ENCODE measurements around the gene CTAGE9.

The CTAGE9 gene

DNA sequence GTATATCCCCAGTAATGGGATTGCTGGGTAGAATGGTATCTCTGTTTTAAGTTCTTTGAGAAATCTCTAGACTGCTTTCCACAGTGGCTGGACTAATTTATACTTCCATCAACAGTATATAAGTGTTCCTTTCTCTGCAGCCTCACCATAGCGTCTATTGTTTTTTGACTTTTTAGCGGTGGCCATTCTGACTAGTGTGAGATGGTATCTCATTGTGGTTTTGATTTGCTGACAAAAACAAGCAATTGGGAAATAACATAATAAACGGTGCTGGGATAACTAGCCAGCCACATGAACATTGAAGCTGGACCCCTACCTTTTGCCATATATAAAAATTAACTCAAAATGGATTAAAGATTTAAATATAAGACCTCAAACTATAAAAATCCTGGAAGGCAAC is 23.8 kb downstream of the CTAGE9 start (continued):
- TF ChIP-seq CSDC2 (CRISPR knock-in tag; IDR thresholded peaks at IDR 0.05) (no peak), SNAI2 (CRISPR knock-in tag; IDR thresholded peaks at IDR 0.05) (no peak), ZNF70 (CRISPR knock-in tag; IDR thresholded peaks at IDR 0.05) (no peak), BACH2 (CRISPR knock-in tag; IDR thresholded peaks at IDR 0.05; ENCODE audit: borderline replicate concordance) (no peak)
- TF ChIP-seq, protein P1, sequence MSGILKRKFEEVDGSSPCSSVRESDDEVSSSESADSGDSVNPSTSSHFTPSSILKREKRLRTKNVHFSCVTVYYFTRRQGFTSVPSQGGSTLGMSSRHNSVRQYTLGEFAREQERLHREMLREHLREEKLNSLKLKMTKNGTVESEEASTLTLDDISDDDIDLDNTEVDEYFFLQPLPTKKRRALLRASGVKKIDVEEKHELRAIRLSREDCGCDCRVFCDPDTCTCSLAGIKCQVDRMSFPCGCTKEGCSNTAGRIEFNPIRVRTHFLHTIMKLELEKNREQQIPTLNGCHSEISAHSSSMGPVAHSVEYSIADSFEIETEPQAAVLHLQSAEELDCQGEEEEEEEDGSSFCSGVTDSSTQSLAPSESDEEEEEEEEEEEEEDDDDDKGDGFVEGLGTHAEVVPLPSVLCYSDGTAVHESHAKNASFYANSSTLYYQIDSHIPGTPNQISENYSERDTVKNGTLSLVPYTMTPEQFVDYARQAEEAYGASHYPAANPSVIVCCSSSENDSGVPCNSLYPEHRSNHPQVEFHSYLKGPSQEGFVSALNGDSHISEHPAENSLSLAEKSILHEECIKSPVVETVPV (CRISPR knock-in tag; IDR thresholded peaks at IDR 0.05), result no peak

DNA sequence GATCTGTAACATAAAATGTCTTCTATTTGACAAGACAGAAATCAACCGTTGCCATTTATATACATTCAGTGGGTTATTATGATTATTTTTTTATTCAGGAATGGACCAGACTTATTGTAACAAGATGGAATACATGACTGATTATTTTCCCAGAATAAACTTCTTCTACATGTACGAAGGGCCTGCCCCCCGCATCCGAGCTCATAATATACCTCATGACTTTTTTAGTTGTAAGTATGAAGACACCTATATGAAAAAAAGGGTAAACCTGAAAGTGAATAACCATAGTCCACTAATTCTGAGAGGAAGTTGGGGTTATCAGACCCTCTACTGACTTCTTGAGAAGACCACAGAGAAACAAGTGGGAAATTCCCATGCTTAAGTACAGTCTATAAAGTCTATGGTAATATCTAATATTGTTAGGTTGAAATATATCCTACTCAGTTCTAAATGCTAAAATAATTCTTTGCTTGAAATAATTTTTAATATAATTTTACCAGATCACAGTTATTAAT is 25.5 kb downstream of the CTAGE9 start:
- TF ChIP-seq GLIS3 (CRISPR knock-in tag; IDR thresholded peaks at IDR 0.05) (no peak), ZFP30 (CRISPR knock-in tag; IDR thresholded peaks at IDR 0.05) (no peak), OSR1 (CRISPR knock-in tag; IDR thresholded peaks at IDR 0.05) (no peak), ZC3H10 (CRISPR knock-in tag; IDR thresholded peaks at IDR 0.05) (no peak), ZNF565 (CRISPR knock-in tag; conservative IDR thresholded peaks at IDR 0.05; ENCODE audit: low read depth) (no peak), ZFP3 (CRISPR knock-in tag; IDR thresholded peaks at IDR 0.05) (no peak), ZNF70 (CRISPR knock-in tag; IDR thresholded peaks at IDR 0.05) (no peak), TOX (CRISPR knock-in tag; IDR thresholded peaks at IDR 0.05; ENCODE audit: borderline replicate concordance) (no peak)
- TF ChIP-seq, protein P1 (CRISPR knock-in tag; IDR thresholded peaks at IDR 0.05), result no peak

DNA sequence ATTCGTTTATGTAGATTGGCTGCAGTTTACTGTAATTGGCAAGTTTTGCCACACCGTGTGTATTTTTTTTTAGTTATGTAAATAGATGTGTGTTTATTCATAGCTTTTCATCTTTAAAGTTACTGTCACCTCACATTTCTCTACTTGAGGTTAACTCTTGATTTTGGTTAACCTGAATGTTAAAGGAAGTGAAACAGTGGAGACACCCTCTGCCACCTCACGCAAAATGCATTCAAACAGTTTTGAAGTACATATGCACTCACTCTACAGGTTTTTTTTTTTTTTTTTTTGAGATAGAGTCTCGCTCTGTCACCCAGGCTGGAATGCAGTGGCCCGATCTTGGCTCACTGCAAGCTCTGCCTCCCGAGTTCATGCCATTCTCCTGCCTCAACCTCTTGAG is 27.3 kb downstream of the CTAGE9 start:
- ATAC-seq, result no peak
- TF ChIP-seq ZNF70 (CRISPR knock-in tag; IDR thresholded peaks at IDR 0.05) (no peak), CSDC2 (CRISPR knock-in tag; IDR thresholded peaks at IDR 0.05) (no peak), RARB (CRISPR knock-in tag; IDR thresholded peaks at IDR 0.05) (no peak), SNAI2 (CRISPR knock-in tag; IDR thresholded peaks at IDR 0.05) (no peak), ISL1 (CRISPR knock-in tag; IDR thresholded peaks at IDR 0.05) (no peak), ZC3H10 (CRISPR knock-in tag; IDR thresholded peaks at IDR 0.05) (no peak), PPARA (CRISPR knock-in tag; IDR thresholded peaks at IDR 0.05; ENCODE audit: borderline replicate concordance) (no peak), OSR1 (CRISPR knock-in tag; IDR thresholded peaks at IDR 0.05) (no peak), TOX (CRISPR knock-in tag; IDR thresholded peaks at IDR 0.05; ENCODE audit: borderline replicate concordance) (no peak), GLIS3 (CRISPR knock-in tag; IDR thresholded peaks at IDR 0.05) (no peak), ESRRG (CRISPR knock-in tag; IDR thresholded peaks at IDR 0.05) (no peak), ZNF8 (CRISPR knock-in tag; IDR thresholded peaks at IDR 0.05) (no peak)
- TF ChIP-seq, protein P2, sequence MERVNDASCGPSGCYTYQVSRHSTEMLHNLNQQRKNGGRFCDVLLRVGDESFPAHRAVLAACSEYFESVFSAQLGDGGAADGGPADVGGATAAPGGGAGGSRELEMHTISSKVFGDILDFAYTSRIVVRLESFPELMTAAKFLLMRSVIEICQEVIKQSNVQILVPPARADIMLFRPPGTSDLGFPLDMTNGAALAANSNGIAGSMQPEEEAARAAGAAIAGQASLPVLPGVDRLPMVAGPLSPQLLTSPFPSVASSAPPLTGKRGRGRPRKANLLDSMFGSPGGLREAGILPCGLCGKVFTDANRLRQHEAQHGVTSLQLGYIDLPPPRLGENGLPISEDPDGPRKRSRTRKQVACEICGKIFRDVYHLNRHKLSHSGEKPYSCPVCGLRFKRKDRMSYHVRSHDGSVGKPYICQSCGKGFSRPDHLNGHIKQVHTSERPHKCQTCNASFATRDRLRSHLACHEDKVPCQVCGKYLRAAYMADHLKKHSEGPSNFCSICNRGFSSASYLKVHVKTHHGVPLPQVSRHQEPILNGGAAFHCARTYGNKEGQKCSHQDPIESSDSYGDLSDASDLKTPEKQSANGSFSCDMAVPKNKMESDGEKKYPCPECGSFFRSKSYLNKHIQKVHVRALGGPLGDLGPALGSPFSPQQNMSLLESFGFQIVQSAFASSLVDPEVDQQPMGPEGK (CRISPR knock-in tag; IDR thresholded peaks at IDR 0.05; ENCODE audit: borderline replicate concordance), result no peak
- TF ChIP-seq, protein P1 (CRISPR knock-in tag; IDR thresholded peaks at IDR 0.05), result no peak
- TF ChIP-seq, protein P3, sequence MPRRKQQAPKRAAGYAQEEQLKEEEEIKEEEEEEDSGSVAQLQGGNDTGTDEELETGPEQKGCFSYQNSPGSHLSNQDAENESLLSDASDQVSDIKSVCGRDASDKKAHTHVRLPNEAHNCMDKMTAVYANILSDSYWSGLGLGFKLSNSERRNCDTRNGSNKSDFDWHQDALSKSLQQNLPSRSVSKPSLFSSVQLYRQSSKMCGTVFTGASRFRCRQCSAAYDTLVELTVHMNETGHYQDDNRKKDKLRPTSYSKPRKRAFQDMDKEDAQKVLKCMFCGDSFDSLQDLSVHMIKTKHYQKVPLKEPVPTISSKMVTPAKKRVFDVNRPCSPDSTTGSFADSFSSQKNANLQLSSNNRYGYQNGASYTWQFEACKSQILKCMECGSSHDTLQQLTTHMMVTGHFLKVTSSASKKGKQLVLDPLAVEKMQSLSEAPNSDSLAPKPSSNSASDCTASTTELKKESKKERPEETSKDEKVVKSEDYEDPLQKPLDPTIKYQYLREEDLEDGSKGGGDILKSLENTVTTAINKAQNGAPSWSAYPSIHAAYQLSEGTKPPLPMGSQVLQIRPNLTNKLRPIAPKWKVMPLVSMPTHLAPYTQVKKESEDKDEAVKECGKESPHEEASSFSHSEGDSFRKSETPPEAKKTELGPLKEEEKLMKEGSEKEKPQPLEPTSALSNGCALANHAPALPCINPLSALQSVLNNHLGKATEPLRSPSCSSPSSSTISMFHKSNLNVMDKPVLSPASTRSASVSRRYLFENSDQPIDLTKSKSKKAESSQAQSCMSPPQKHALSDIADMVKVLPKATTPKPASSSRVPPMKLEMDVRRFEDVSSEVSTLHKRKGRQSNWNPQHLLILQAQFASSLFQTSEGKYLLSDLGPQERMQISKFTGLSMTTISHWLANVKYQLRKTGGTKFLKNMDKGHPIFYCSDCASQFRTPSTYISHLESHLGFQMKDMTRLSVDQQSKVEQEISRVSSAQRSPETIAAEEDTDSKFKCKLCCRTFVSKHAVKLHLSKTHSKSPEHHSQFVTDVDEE (CRISPR knock-in tag; IDR thresholded peaks at IDR 0.05), result no peak
- TF ChIP-seq, protein P4, sequence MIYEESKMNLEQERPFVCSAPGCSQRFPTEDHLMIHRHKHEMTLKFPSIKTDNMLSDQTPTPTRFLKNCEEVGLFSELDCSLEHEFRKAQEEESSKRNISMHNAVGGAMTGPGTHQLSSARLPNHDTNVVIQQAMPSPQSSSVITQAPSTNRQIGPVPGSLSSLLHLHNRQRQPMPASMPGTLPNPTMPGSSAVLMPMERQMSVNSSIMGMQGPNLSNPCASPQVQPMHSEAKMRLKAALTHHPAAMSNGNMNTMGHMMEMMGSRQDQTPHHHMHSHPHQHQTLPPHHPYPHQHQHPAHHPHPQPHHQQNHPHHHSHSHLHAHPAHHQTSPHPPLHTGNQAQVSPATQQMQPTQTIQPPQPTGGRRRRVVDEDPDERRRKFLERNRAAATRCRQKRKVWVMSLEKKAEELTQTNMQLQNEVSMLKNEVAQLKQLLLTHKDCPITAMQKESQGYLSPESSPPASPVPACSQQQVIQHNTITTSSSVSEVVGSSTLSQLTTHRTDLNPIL (CRISPR knock-in tag; IDR thresholded peaks at IDR 0.05; ENCODE audit: low read depth), result no peak
- TF ChIP-seq, protein P5, sequence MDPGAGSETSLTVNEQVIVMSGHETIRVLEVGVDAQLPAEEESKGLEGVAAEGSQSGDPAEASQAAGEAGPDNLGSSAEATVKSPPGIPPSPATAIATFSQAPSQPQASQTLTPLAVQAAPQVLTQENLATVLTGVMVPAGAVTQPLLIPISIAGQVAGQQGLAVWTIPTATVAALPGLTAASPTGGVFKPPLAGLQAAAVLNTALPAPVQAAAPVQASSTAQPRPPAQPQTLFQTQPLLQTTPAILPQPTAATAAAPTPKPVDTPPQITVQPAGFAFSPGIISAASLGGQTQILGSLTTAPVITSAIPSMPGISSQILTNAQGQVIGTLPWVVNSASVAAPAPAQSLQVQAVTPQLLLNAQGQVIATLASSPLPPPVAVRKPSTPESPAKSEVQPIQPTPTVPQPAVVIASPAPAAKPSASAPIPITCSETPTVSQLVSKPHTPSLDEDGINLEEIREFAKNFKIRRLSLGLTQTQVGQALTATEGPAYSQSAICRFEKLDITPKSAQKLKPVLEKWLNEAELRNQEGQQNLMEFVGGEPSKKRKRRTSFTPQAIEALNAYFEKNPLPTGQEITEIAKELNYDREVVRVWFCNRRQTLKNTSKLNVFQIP (CRISPR knock-in tag; IDR thresholded peaks at IDR 0.05; ENCODE audit: borderline replicate concordance, low read depth), result no peak

More for the DNA sequence above, 25.5 kb downstream of the CTAGE9 start:
- ATAC-seq, result no peak
